ENCODE data around the gene KRTAP5-2.

DNA sequence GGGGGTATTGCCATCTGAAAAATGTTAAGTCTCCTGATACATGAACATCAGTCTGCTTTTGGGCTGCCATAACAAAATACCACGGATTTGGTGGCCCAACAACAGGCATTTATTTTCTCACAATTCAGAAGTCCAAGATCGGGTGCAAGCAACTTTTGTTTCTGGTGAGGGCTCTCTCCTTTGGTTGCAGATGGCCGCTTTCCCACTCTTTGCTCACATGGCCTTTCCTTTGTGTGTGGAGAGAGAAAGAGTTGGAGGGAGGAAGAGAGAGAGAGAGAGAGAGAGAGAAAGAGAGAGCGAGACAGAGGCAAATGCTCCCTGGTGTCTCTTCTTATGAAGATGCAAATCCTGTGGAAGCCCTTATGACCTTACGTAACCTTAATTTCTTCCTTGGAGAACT, 2.5 kb upstream of the KRTAP5-2 start:
- TF ChIP-seq YY1 (IDR thresholded peaks at IDR 0.05; ENCODE audit: insufficient read depth, insufficient read length) (no peak), ZNF274 (IDR thresholded peaks at IDR 0.05; ENCODE audit: low read depth, low read length) (no peak)

Measured in NT2/D1 (cell line).